CD4-positive, alpha-beta T cell treated with Interleukin-4 for 1 hour (primary cell): ENCODE data around the gene OSCP1.

Source experiments
- DNase-seq, 2 donors: peaks; one replicate each; pipeline ENCODE4 v3.0.0-alpha.2; 2020 to 2022

OSCP1 gene

GRCh38 chr1:36471830-36472641 is 21.8 kb upstream of the OSCP1 start:
- DNase-seq = no peak

GRCh38 chr1:36469163-36469562 is 18.9 kb upstream of the OSCP1 start:
- DNase-seq = no peak

- no peak for DNase-seq
These were observed 17.6 kb upstream of the OSCP1 start for GRCh38 chr1:36467700-36468455.

- DNase-seq = no peak
These were observed 16.8 kb upstream of the OSCP1 start for GRCh38 chr1:36467027-36467410.

GRCh38 chr1:36466370-36467026 is 16.2 kb upstream of the OSCP1 start:
- DNase-seq = no peak

GRCh38 chr1:36465731-36466369 is 15.6 kb upstream of the OSCP1 start:
- DNase-seq = no peak

GRCh38 chr1:36464605-36465393 is 14.5 kb upstream of the OSCP1 start:
- no peak for DNase-seq

- DNase-seq = peak; percentile 94 to 95
These were observed 13.8 kb upstream of the OSCP1 start, which contains the start of gene MRPS15 for GRCh38 chr1:36463803-36464604. Gene MRPS15, minus strand, starts transcription at chr1:36464384. Its CDS starts 109 bp downstream, at chr1:36464275.

- DNase-seq = no peak
These were observed 13.2 kb upstream of the OSCP1 start for GRCh38 chr1:36463463-36463802.

- peak in 1 of 2 donors; percentile 33 for DNase-seq
These were observed 8.7 kb upstream of the OSCP1 start for GRCh38 chr1:36458910-36459309.

GRCh38 chr1:36457691-36458090 is 7.4 kb upstream of the OSCP1 start:
- DNase-seq = peak; percentile 11 to 31

GRCh38 chr1:36456391-36456928 is 6.2 kb upstream of the OSCP1 start:
- DNase-seq = no peak

- DNase-seq = no peak
These were observed 5.1 kb upstream of the OSCP1 start for GRCh38 chr1:36455386-36455785.

- no peak for DNase-seq
These were observed 3.5 kb upstream of the OSCP1 start for GRCh38 chr1:36453600-36454388.

- DNase-seq = no peak
These were observed 2.8 kb upstream of the OSCP1 start for GRCh38 chr1:36453051-36453450.

GRCh38 chr1:36450919-36451305 is 661 bp upstream of the OSCP1 start:
- no peak for DNase-seq

GRCh38 chr1:36448530-36449056 is 1.7 kb downstream of the OSCP1 start:
- no peak for DNase-seq

GRCh38 chr1:36447450-36447849 is 2.8 kb downstream of the OSCP1 start:
- DNase-seq = no peak

GRCh38 chr1:36446746-36447145 is 3.5 kb downstream of the OSCP1 start:
- DNase-seq = no peak

GRCh38 chr1:36446271-36446670 is 4.0 kb downstream of the OSCP1 start:
- peak; percentile 14 to 37 for DNase-seq
